GM19395 (cell line): ENCODE data around the gene FXYD1.

Source experiments
- ATAC-seq: cut with Tn5 transposase; IDR thresholded peaks from one replicate; pipeline ENCODE4 v1.9.1; 2021; ENCODE audit warnings: mild to moderate bottlenecking, moderate library complexity; ENCODE audit not compliant: unreplicated experiment

The FXYD1 gene

DNA sequence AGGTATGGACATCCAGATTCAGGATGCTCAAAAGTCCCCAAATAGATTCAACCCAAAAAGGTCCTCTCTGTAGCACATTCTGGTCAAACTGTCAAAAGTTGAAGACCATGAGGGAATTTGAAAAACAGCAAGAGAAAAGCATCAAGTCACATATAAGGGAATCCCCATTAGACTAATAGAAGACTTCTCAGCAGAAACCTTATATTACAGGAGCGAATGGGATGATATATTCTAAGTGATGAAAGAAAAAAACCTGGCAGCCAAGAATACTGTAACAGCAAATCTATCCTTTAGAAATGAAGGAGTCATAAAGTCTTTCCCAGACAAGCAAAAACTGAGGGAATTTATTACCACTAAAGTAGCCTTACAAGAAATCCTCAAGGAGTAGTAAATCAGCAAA lies 45.6 kb downstream of the FXYD1 start:
- no peak for ATAC-seq

DNA sequence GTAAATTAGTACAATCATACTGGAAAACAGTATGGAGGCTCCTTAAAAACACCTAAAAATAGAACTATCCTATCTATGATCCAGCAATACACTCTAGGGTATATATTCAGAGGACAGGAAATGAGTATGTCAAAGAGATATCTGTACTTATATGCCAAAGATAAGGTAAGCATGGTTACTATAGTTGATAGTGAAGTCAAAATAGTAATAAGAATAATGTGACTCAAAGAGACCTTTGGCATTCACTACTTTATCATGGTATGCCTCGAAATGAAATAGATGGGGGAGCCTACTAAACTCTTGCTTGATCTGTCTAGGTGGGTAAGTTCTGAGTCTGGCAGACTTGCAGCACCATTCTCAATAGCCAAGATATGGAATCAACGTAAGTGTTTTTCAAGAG lies 46.3 kb downstream of the FXYD1 start:
- no peak for ATAC-seq
